ENCODE measurements around the gene DTD1. TPM values are rescaled to one million over a fixed set of nuclear protein-coding genes. Genes with fewer than 3 reads are reported as not detected.
A peak's percentile ranks its signal among the peaks of the same experiment; 100 is the strongest.

The DTD1 gene
- total RNA-seq, 1 experiment from 2014 or later, result 115 TPM

GRCh38 chr20:18702736-18703135 lies 114.9 kb downstream of the DTD1 start:
- no peak for DNase-seq (ENCODE audit: low read depth)

GRCh38 chr20:18705490-18705889 lies 117.6 kb downstream of the DTD1 start:
- peak; percentile 94 for DNase-seq (ENCODE audit: low read depth)

- DNase-seq (ENCODE audit: low read depth), result no peak
Measured at GRCh38 chr20:18705910-18706309, 118.1 kb downstream of the DTD1 start.

- DNase-seq (ENCODE audit: low read depth), result no peak
Measured at GRCh38 chr20:18712131-18712530, 124.3 kb downstream of the DTD1 start.

- no peak for DNase-seq (ENCODE audit: low read depth)
Measured at GRCh38 chr20:18712882-18713281, 125.0 kb downstream of the DTD1 start.

GRCh38 chr20:18715564-18715963 lies 127.7 kb downstream of the DTD1 start:
- DNase-seq (ENCODE audit: low read depth), result no peak

- no peak for DNase-seq (ENCODE audit: low read depth)
Measured at GRCh38 chr20:18717062-18717461, 129.2 kb downstream of the DTD1 start.

GRCh38 chr20:18718129-18718528 lies 130.3 kb downstream of the DTD1 start:
- DNase-seq (ENCODE audit: low read depth), result no peak

GRCh38 chr20:18719426-18719825 lies 131.6 kb downstream of the DTD1 start:
- DNase-seq (ENCODE audit: low read depth), result peak; percentile 64

- DNase-seq (ENCODE audit: low read depth), result no peak
Measured at GRCh38 chr20:18721551-18722115, 133.8 kb downstream of the DTD1 start.

- DNase-seq (ENCODE audit: low read depth), result no peak
Measured at GRCh38 chr20:18722371-18722770, 134.5 kb downstream of the DTD1 start.

- no peak for DNase-seq (ENCODE audit: low read depth)
Measured at GRCh38 chr20:18724077-18724476, 136.2 kb downstream of the DTD1 start.

GRCh38 chr20:18724788-18725464 lies 137.1 kb downstream of the DTD1 start:
- DNase-seq (ENCODE audit: low read depth), result no peak

- peak; percentile 79 for DNase-seq (ENCODE audit: low read depth)
Measured at GRCh38 chr20:18727032-18727508, 139.2 kb downstream of the DTD1 start.

- DNase-seq (ENCODE audit: low read depth), result no peak
Measured at GRCh38 chr20:18728165-18728869, 140.5 kb downstream of the DTD1 start.

- no peak for DNase-seq (ENCODE audit: low read depth)
Measured at GRCh38 chr20:18728870-18729224, 141.0 kb downstream of the DTD1 start.

- no peak for DNase-seq (ENCODE audit: low read depth)
Measured at GRCh38 chr20:18729231-18729825, 141.5 kb downstream of the DTD1 start.

GRCh38 chr20:18731940-18732339 lies 144.1 kb downstream of the DTD1 start:
- no peak for DNase-seq (ENCODE audit: low read depth)

GRCh38 chr20:18734525-18735189 lies 146.8 kb downstream of the DTD1 start:
- DNase-seq (ENCODE audit: low read depth), result no peak

GRCh38 chr20:18737140-18737539 lies 149.3 kb downstream of the DTD1 start:
- DNase-seq (ENCODE audit: low read depth), result no peak

- DNase-seq (ENCODE audit: low read depth), result no peak
Measured at GRCh38 chr20:18738055-18738454, 150.2 kb downstream of the DTD1 start.

GRCh38 chr20:18738888-18739287 lies 151.0 kb downstream of the DTD1 start:
- no peak for DNase-seq (ENCODE audit: low read depth)
